Loucy (cell line): ENCODE results near the gene TMED7.

Source experiments
- CTCF ChIP-seq: fragments of 200-600 bp; sonication (generic); conservative IDR thresholded peaks from 2 replicates; pipeline ENCODE4 v1.5.1; 2014; ENCODE audit warnings: mild to moderate bottlenecking, antibody characterized with exemption, low read length
- EZH2phosphoT487 ChIP-seq: fragments of 200-600 bp; IDR thresholded peaks from 2 replicates; pipeline ENCODE4 v1.6.1; 2018; ENCODE audit warnings: antibody characterized with exemption, mild to moderate bottlenecking, moderate library complexity, borderline replicate concordance

DNA sequence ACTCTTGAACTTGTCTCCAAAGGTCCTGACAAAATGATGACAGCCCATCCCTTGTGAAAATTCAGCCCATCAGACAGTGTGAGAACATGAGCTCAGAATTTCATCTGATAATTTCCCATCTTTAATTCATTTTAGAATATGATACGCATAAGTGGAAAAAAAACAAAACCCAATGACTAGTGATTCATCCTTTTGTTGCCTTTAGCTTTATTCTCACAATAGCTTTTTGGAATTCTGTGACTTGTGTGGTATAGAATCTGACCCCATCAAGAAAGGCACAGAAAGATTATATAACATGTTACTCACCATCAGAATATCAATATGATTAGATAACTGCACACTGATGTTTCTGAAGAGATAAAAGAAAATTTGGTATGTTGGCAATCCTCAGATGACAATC is 16.1 kb upstream of the TMED7 start:
- TF ChIP-seq CTCF (no peak), EZH2phosphoT487 (no peak)
